IMR-90 (cell line): ENCODE results near the gene MTHFSD. TPM values are rescaled to one million over a fixed set of nuclear protein-coding genes. Genes with fewer than 3 reads are reported as not detected.

Experiments
- ATAC-seq: fragments of 200-7000 bp; cut with Tn5 transposase; 2 replicates; pipeline ENCODE4 v1.9.1; 2020; ENCODE audit warnings: low read depth, mild to moderate bottlenecking, moderate library complexity
- BruUV-seq: library from RNA; stranded (reverse); fragments of 400-500 nt; replicated peaks from 2 replicates; lab custom pipeline; 2021; lab: Mats Ljungman, UMichigan
- CTCF ChIA-PET: fragments of 300-600 bp; formaldehyde crosslinking; extraction: SDS; loops from one replicate; lab custom pipeline; 2021; ENCODE audit warnings: antibody characterized with exemption; lab: Yijun Ruan, JAX
- POLR2A ChIA-PET: fragments of 300-600 bp; sonication (Branson Sonifier 250); formaldehyde crosslinking; loops from one replicate; lab custom pipeline; 2022; ENCODE audit warnings: antibody characterized with exemption; ENCODE audit not compliant: unreplicated experiment; lab: Charles Lee
- DNase-seq: peaks from one replicate; pipeline ENCODE4 v3.0.0; 2013
- H2AFZ ChIP-seq: replicated peaks from 2 replicates; pipeline ENCODE3; 2013; ENCODE audit warnings: low read length, mild to moderate bottlenecking; ENCODE audit not compliant: poor library complexity
- H2AK5ac ChIP-seq: 2 replicates; pipeline ENCODE4 v1.6.1; 2013; ENCODE audit warnings: low read depth, low read length, inconsistent platforms
- H2AK9ac ChIP-seq: replicated peaks from 2 replicates; pipeline ENCODE3; 2013; ENCODE audit warnings: mild to moderate bottlenecking, low read depth, low read length, moderate library complexity; ENCODE audit not compliant: poor library complexity
- H2BK120ac ChIP-seq: 2 replicates; pipeline ENCODE4 v1.6.1; 2013; ENCODE audit warnings: low read depth, low read length, inconsistent platforms
- H2BK15ac ChIP-seq: 3 replicates; pipeline ENCODE4 v1.6.1; 2013; ENCODE audit warnings: low read depth, low read length, inconsistent platforms
- H2BK20ac ChIP-seq: 2 replicates; pipeline ENCODE4 v1.6.1; 2013; ENCODE audit warnings: low read depth, mild to moderate bottlenecking, inconsistent platforms, low read length, moderate library complexity
- H2BK5ac ChIP-seq: 2 replicates; pipeline ENCODE4 v1.6.1; 2013; ENCODE audit warnings: mild to moderate bottlenecking, low read depth, low read length, inconsistent platforms; ENCODE audit not compliant: poor library complexity, severe bottlenecking
- H3K14ac ChIP-seq: replicated peaks from 2 replicates; pipeline ENCODE4 v1.6.1; 2013; ENCODE audit warnings: low read depth, low read length, inconsistent platforms
- H3K18ac ChIP-seq: 2 replicates; pipeline ENCODE4 v1.6.1; 2013; ENCODE audit warnings: low read depth, low read length, control low read depth
- H3K23ac ChIP-seq: 2 replicates; pipeline ENCODE4 v1.6.1; 2013; ENCODE audit warnings: low read depth, low read length, inconsistent platforms
- H3K27ac ChIP-seq: 2 replicates; pipeline ENCODE4 v1.5.1; 2013; ENCODE audit warnings: mild to moderate bottlenecking, control low read depth, low read length; ENCODE audit not compliant: insufficient read depth
- H3K27me3 ChIP-seq: 2 replicates; pipeline ENCODE4 v1.6.1; 2013; ENCODE audit warnings: low read length; ENCODE audit not compliant: control insufficient read depth, insufficient read depth
- H3K36me3 ChIP-seq: 2 replicates; pipeline ENCODE4 v1.6.1; 2013; ENCODE audit warnings: low read length, mixed read lengths; ENCODE audit not compliant: control insufficient read depth, insufficient read depth
- H3K4ac ChIP-seq: 2 replicates; pipeline ENCODE4 v1.6.1; 2013; ENCODE audit warnings: low read depth, low read length, inconsistent platforms
- H3K4me1 ChIP-seq: 2 replicates; pipeline ENCODE4 v1.6.1; 2013; ENCODE audit warnings: low read length, mixed read lengths; ENCODE audit not compliant: control insufficient read depth, insufficient read depth
- H3K4me2 ChIP-seq: 2 replicates; pipeline ENCODE4 v1.6.1; 2013; ENCODE audit warnings: low read depth, mild to moderate bottlenecking, control low read depth, low read length, moderate library complexity
- H3K4me3 ChIP-seq: 2 replicates; pipeline ENCODE4 v1.5.1; 2013; ENCODE audit warnings: low read depth, mild to moderate bottlenecking, control low read depth, low read length, moderate library complexity; ENCODE audit not compliant: insufficient read depth
- H3K56ac ChIP-seq: 2 replicates; pipeline ENCODE4 v1.6.1; 2013; ENCODE audit warnings: low read length, inconsistent platforms; ENCODE audit not compliant: insufficient read depth; ENCODE audit errors: extremely low read depth
- H3K79me1 ChIP-seq, 2 experiments: 2 replicates each; pipeline ENCODE4 v1.6.1; 2013; ENCODE audit warnings: low read length in 2 of 2, inconsistent platforms in 1 of 2, low read depth in 1 of 2
- H3K9ac ChIP-seq: 2 replicates; pipeline ENCODE4 v1.6.1; 2013; ENCODE audit warnings: low read depth, low read length, control low read depth
- H3K9me1 ChIP-seq: 2 replicates; pipeline ENCODE4 v1.6.1; 2013; ENCODE audit warnings: low read length, inconsistent platforms; ENCODE audit not compliant: insufficient read depth
- H3K9me3 ChIP-seq: 2 replicates; pipeline ENCODE4 v1.6.1; 2013; ENCODE audit warnings: low read length; ENCODE audit not compliant: control insufficient read depth, insufficient read depth
- H4K20me1 ChIP-seq: 2 replicates; pipeline ENCODE4 v1.6.1; 2013; ENCODE audit warnings: low read length, inconsistent platforms; ENCODE audit not compliant: insufficient read depth
- H4K5ac ChIP-seq: 2 replicates; pipeline ENCODE4 v1.6.1; 2013; ENCODE audit warnings: mild to moderate bottlenecking, low read depth, low read length, control low read depth
- H4K8ac ChIP-seq, 2 experiments: 2 replicates each; pipeline ENCODE4 v1.6.1; 2013; ENCODE audit warnings: low read depth in 2 of 2, low read length in 2 of 2, control low read depth in 1 of 2, inconsistent platforms in 1 of 2
- H4K91ac ChIP-seq: 2 replicates; pipeline ENCODE4 v1.6.1; 2013; ENCODE audit warnings: low read depth, low read length, inconsistent platforms; ENCODE audit not compliant: insufficient read depth
- BHLHE40 ChIP-seq: fragments of 150-350 bp; IDR thresholded peaks from 2 replicates; pipeline ENCODE4 v1.6.1; 2016; ENCODE audit warnings: mild to moderate bottlenecking, low read depth, low read length
- CTCF ChIP-seq: conservative IDR thresholded peaks from 2 replicates; pipeline ENCODE4 v1.5.1; 2012; ENCODE audit warnings: mild to moderate bottlenecking, low read depth, low read length, improper control_type of control experiment
- FOS ChIP-seq: fragments of 150-350 bp; IDR thresholded peaks from 2 replicates; pipeline ENCODE4 v1.6.1; 2016; ENCODE audit warnings: low read depth, low read length
- MAFK ChIP-seq: IDR thresholded peaks from 2 replicates; pipeline ENCODE4 v1.6.1; 2012; ENCODE audit warnings: low read depth, low read length, improper control_type of control experiment
- MXI1 ChIP-seq: IDR thresholded peaks from 2 replicates; pipeline ENCODE4 v1.6.1; 2012; ENCODE audit warnings: low read depth, mild to moderate bottlenecking, low read length, moderate library complexity, borderline replicate concordance
- RCOR1 ChIP-seq: IDR thresholded peaks from 2 replicates; pipeline ENCODE4 v1.6.1; 2012; ENCODE audit warnings: mild to moderate bottlenecking, low read length, improper control_type of control experiment; ENCODE audit not compliant: insufficient replicate concordance
- RFX5 ChIP-seq: IDR thresholded peaks from 2 replicates; pipeline ENCODE4 v1.8.0; 2012; ENCODE audit warnings: low read depth, mild to moderate bottlenecking, low read length, moderate library complexity
- SMC3 ChIP-seq: fragments of 150-350 bp; IDR thresholded peaks from 2 replicates; pipeline ENCODE4 v1.6.1; 2016; ENCODE audit warnings: low read depth, mild to moderate bottlenecking, antibody characterized with exemption, low read length, moderate library complexity
- WGBS, 2 experiments: methylation state at CpG; one replicate each; pipeline versions ENCODE4 v1.1.5 to v1.1.7; 2013; ENCODE audit warnings: missing lambda C conversion rate in 2 of 2; ENCODE audit not compliant: insufficient read length in 1 of 2; ENCODE audit errors: extremely low coverage in 2 of 2; 5-methylcytosine and 5-hydroxymethylcytosine counted together
- dilution Hi-C: fragments of 300-500 bp; cut with HindIII; formaldehyde crosslinking; loops from one replicate; pipeline ENCODE4 v1.14.3; 2018; ENCODE audit warnings: low sequenced_read_pairs; ENCODE audit not compliant: unreplicated experiment
- in situ Hi-C: fragments of 300-500 bp; cut with MboI; formaldehyde crosslinking; loops from 3 replicates; pipeline ENCODE4 v1.14.3; 2019; ENCODE audit warnings: low sequenced_read_pairs, inconsistent platforms, mixed read lengths
- intact Hi-C: fragments of 100-400 bp; cut with micrococcal nuclease; formaldehyde crosslinking; loops from 2 replicates; pipeline ENCODE4 v1.10.0; 2022
- polyA plus RNA-seq, 3 experiments: library from polyadenylated mRNA; depleted of rRNA; stranded (reverse); fragments of >200 nt; gene quantifications; 2 replicates each; pipeline ENCODE4 v1.2.3, GENCODE V29; 2012; ENCODE audit warnings: low replicate concordance in 1 of 3
- total RNA-seq: library from RNA; depleted of rRNA; stranded (reverse); fragments of >200 nt; gene quantifications from 2 replicates; pipeline ENCODE4 v1.2.3, GENCODE V29; 2012

MTHFSD gene
- total and polyA plus RNA-seq, 2 of the 4 experiments (the other 2 are of a cell fraction) = 8.2 to 16.8 TPM

GRCh38 chr16:86542756-86543750, 12.0 kb downstream of the MTHFSD start:
- H3K56ac ChIP-seq = no peak overlapping the region
- TF ChIP-seq MAFK (no peak), CTCF (no peak), FOS (no peak), SMC3 (no peak), MXI1 (no peak), RFX5 (no peak), BHLHE40 (no peak), RCOR1 (no peak)
- no peak overlapping the region for H2BK120ac ChIP-seq
- ATAC-seq (no peak), DNase-seq (no peak)
- BruUV-seq = no TSS peak
- no peaks in the 10 kb centered on the region for H3K9me3 ChIP-seq
- no peak overlapping the region for H2AK5ac ChIP-seq
- in situ Hi-C loops (no loop called here), dilution Hi-C loops (no loop called here), intact Hi-C loops (no loop called here)
- H4K5ac ChIP-seq = no peak overlapping the region
- H2BK15ac ChIP-seq = no peak overlapping the region
- H3K14ac ChIP-seq = no peak overlapping the region
- H3K9ac ChIP-seq = no peak overlapping the region
- CTCF ChIA-PET = no interaction called here
- H2AK9ac ChIP-seq = no peak overlapping the region
- no peak overlapping the region for H3K4me3 ChIP-seq
- H3K36me3 ChIP-seq = peaks cover 61% of the 10 kb centered on the region
- H2AFZ ChIP-seq = no peak overlapping the region
- no peak overlapping the region for H3K27ac ChIP-seq
- H3K9me1 ChIP-seq = no peaks in the 10 kb centered on the region
- H3K4me2 ChIP-seq = no peak overlapping the region
- no peak overlapping the region for H2BK20ac ChIP-seq
- no peak overlapping the region for H3K18ac ChIP-seq
- WGBS, 2 experiments = 97% methylated on average over 6 of the region's 21 CpGs; no CpG with 5 or more reads in 1 of the 2 experiments
- H4K20me1 ChIP-seq = no peaks in the 10 kb centered on the region
- H2BK5ac ChIP-seq = no peak overlapping the region
- no peak overlapping the region for H3K23ac ChIP-seq
- no peak overlapping the region for H4K8ac ChIP-seq
- no peak overlapping the region for H4K91ac ChIP-seq
- no peak overlapping the region for H3K4ac ChIP-seq
- no peaks in the 10 kb centered on the region for H3K27me3 ChIP-seq
- peaks cover 0 to 8% of the 10 kb centered on the region in 2 experiments; a peak in 1 of 4 replicates for H3K79me1 ChIP-seq
- H3K4me1 ChIP-seq = no peaks in the 10 kb centered on the region
- POLR2A ChIA-PET = no interaction called here
